HepG2 (cell line): ENCODE results near the gene MIF4GD. TPM values are rescaled to one million over a fixed set of nuclear protein-coding genes. Genes with fewer than 3 reads are reported as not detected.
A peak's percentile ranks its signal among the peaks of the same experiment; 100 is the strongest.

Experiments used
- ATAC-seq: fragments of 200-7000 bp; cut with Tn5 transposase; 3 replicates; pipeline ENCODE4 v1.9.1; 2020; ENCODE audit warnings: mild to moderate bottlenecking, moderate library complexity
- BruUV-seq: library from RNA; stranded (reverse); fragments of 400-500 nt; replicated peaks from 2 replicates; lab custom pipeline; 2021; lab: Mats Ljungman, UMichigan
- CTCF ChIA-PET: fragments of 300-600 bp; formaldehyde crosslinking; extraction: SDS; loops from one replicate; lab custom pipeline; 2021; ENCODE audit warnings: low total read pairs, inconsistent platforms, low intra/inter-chr PET ratio; lab: Yijun Ruan, JAX
- POLR2A ChIA-PET: fragments of 350-600 bp; sonication (Branson Sonifier 250); formaldehyde crosslinking; loops from one replicate; lab custom pipeline; 2020; ENCODE audit warnings: antibody characterized with exemption, inconsistent platforms; lab: Yijun Ruan, JAX
- DNase-seq: peaks from one replicate; pipeline ENCODE4 v3.0.0-alpha.2; 2015; ENCODE audit warnings: low spot score
- FAIRE-seq: peaks from 3 replicates; lab custom pipeline; 2011; peaks lifted over from hg19 to GRCh38; lab: Jason Lieb, UNC
- H2AFZ ChIP-seq: one replicate; pipeline ENCODE4 v1.6.1; 2011; ENCODE audit warnings: low read length, inconsistent platforms
- H3K27ac ChIP-seq: fragments of 300-600 bp; 3 replicates; pipeline ENCODE4 v1.8.0; 2011; ENCODE audit warnings: mixed run types, mild to moderate bottlenecking, mixed read lengths, low read length, inconsistent platforms; ENCODE audit not compliant: insufficient read depth; ENCODE audit errors: extremely low read length
- H3K27me3 ChIP-seq, 2 experiments: fragments of 200-600 bp in 1 of 2; 2 replicates in 1 of 2; 3 replicates in 1 of 2; pipeline versions ENCODE4 v1.6.0 to v1.8.0; 2011; ENCODE audit warnings: low read length in 2 of 2, mild to moderate bottlenecking in 2 of 2, moderate library complexity in 2 of 2, inconsistent platforms in 1 of 2; ENCODE audit not compliant: insufficient read depth in 2 of 2, control insufficient read depth in 1 of 2
- H3K36me3 ChIP-seq, 2 experiments: fragments of 200-600 bp in 1 of 2; replicated peaks in 1 of 2; 2 replicates in 1 of 2; 3 replicates in 1 of 2; pipeline versions ENCODE4 v1.5.1 to v1.8.0; 2011; ENCODE audit warnings: low read length in 2 of 2, inconsistent platforms in 1 of 2; ENCODE audit not compliant: insufficient read depth in 2 of 2, control insufficient read depth in 1 of 2
- H3K4me1 ChIP-seq: 2 replicates; pipeline ENCODE4 v1.5.1; 2012; ENCODE audit warnings: low read length, inconsistent platforms; ENCODE audit not compliant: insufficient read depth
- H3K4me2 ChIP-seq: 2 replicates; pipeline ENCODE4 v1.6.0; 2011; ENCODE audit warnings: low read depth, low read length, inconsistent platforms
- H3K4me3 ChIP-seq, 3 experiments: fragments of 200-600 bp in 1 of 3; sonication (generic), shearing (Covaris generic) in 1 of 3; replicated peaks in 1 of 3; 2 replicates each; pipeline ENCODE4 v1.5.1; 2011 to 2016; ENCODE audit warnings: low read length in 3 of 3, inconsistent platforms in 2 of 3, low read depth in 2 of 3, mild to moderate bottlenecking in 2 of 3, control low read depth in 1 of 3, mixed read lengths in 1 of 3; ENCODE audit not compliant: insufficient read depth in 1 of 3
- H3K79me2 ChIP-seq: one replicate; pipeline ENCODE4 v1.6.1; 2011; ENCODE audit warnings: low read length, inconsistent platforms; ENCODE audit not compliant: insufficient read depth
- H3K9ac ChIP-seq: 2 replicates; pipeline ENCODE4 v1.6.0; 2011; ENCODE audit warnings: mild to moderate bottlenecking, low read depth, low read length, inconsistent platforms; ENCODE audit not compliant: insufficient read depth
- H3K9me3 ChIP-seq: 2 replicates; pipeline ENCODE4 v1.5.1; 2012; ENCODE audit warnings: mild to moderate bottlenecking, low read length
- H4K20me1 ChIP-seq: 2 replicates; pipeline ENCODE4 v1.6.0; 2011; ENCODE audit warnings: inconsistent platforms, mild to moderate bottlenecking, low read length, moderate library complexity; ENCODE audit not compliant: insufficient read depth
- AGO2 ChIP-seq: fragments of 200-400 bp; formaldehyde crosslinking; optimal IDR thresholded peaks from 2 replicates; pipeline ENCODE3; 2017; ENCODE audit warnings: mild to moderate bottlenecking, low read depth, low read length, moderate library complexity
- EEA1 ChIP-seq: sonication (generic); formaldehyde crosslinking; IDR thresholded peaks from 2 replicates; pipeline ENCODE4 v1.5.1; 2020; ENCODE audit warnings: mild to moderate bottlenecking, missing genetic modification reagents, borderline replicate concordance
- ETV5 ChIP-seq: IDR thresholded peaks from 2 replicates; pipeline ENCODE4 v1.6.1; 2018; ENCODE audit warnings: missing biosample characterization, missing genetic modification reagents, inconsistent platforms, borderline replicate concordance
- GMEB1 ChIP-seq: sonication (generic); formaldehyde crosslinking; IDR thresholded peaks from 2 replicates; pipeline ENCODE4 v1.5.1; 2020; ENCODE audit warnings: missing genetic modification reagents, mild to moderate bottlenecking, borderline replicate concordance
- KDM5A ChIP-seq: fragments of 200-600 bp; sonication (generic); IDR thresholded peaks from 2 replicates; pipeline ENCODE4 v1.7.0; 2018; ENCODE audit warnings: antibody characterized with exemption, mild to moderate bottlenecking, low read length, borderline replicate concordance
- KLF13 ChIP-seq: sonication (generic); formaldehyde crosslinking; IDR thresholded peaks from 2 replicates; pipeline ENCODE4 v1.4.0; 2020; ENCODE audit warnings: mild to moderate bottlenecking, missing genetic modification reagents
- MEIS2 ChIP-seq: sonication (generic); formaldehyde crosslinking; IDR thresholded peaks from 2 replicates; pipeline ENCODE4 v1.9.0; 2021; ENCODE audit warnings: mild to moderate bottlenecking, missing genetic modification reagents
- MTA3 ChIP-seq: sonication (generic); formaldehyde crosslinking; IDR thresholded peaks from 2 replicates; pipeline ENCODE4 v1.4.0; 2020; ENCODE audit warnings: missing genetic modification reagents
- MXD1 ChIP-seq: sonication (generic); formaldehyde crosslinking; IDR thresholded peaks from 2 replicates; pipeline ENCODE4 v1.4.0; 2020; ENCODE audit warnings: mild to moderate bottlenecking, missing genetic modification reagents
- MXI1 ChIP-seq: IDR thresholded peaks from 3 replicates; pipeline ENCODE4 v1.6.1; 2012; ENCODE audit warnings: low read depth, low read length, inconsistent platforms, borderline replicate concordance
- MZF1 ChIP-seq: sonication (generic); formaldehyde crosslinking; IDR thresholded peaks from 2 replicates; pipeline ENCODE4 v1.8.1; 2023; ENCODE audit warnings: mild to moderate bottlenecking, missing genetic modification reagents, borderline replicate concordance
- NR3C1 ChIP-seq: sonication (generic); formaldehyde crosslinking; IDR thresholded peaks from 2 replicates; pipeline ENCODE4 v1.4.0; 2020; ENCODE audit warnings: missing genetic modification reagents
- TOPORS ChIP-seq: sonication (generic); formaldehyde crosslinking; IDR thresholded peaks from 2 replicates; pipeline ENCODE4 v1.8.0; 2023; ENCODE audit warnings: mild to moderate bottlenecking, missing genetic modification reagents
- ZBTB44 ChIP-seq: sonication (generic); formaldehyde crosslinking; IDR thresholded peaks from 2 replicates; pipeline ENCODE4 v1.4.0; 2020; ENCODE audit warnings: missing genetic modification reagents
- ZFP36L2 ChIP-seq: sonication (generic); formaldehyde crosslinking; IDR thresholded peaks from 2 replicates; pipeline ENCODE4 v1.4.0; 2020; ENCODE audit warnings: missing genetic modification reagents
- ZGPAT ChIP-seq: IDR thresholded peaks from 2 replicates; pipeline ENCODE4 v1.6.1; 2016; ENCODE audit warnings: mild to moderate bottlenecking
- ZNF124 ChIP-seq: sonication (generic); formaldehyde crosslinking; IDR thresholded peaks from 2 replicates; pipeline ENCODE4 v1.4.0; 2020; ENCODE audit warnings: missing genetic modification reagents
- ZNF615 ChIP-seq: sonication (generic); formaldehyde crosslinking; IDR thresholded peaks from 2 replicates; pipeline ENCODE4 v1.5.0; 2020; ENCODE audit warnings: mild to moderate bottlenecking, missing genetic modification reagents, borderline replicate concordance
- ZNF674 ChIP-seq: sonication (generic); formaldehyde crosslinking; IDR thresholded peaks from 2 replicates; pipeline ENCODE4 v1.5.0; 2020; ENCODE audit warnings: low read depth, mild to moderate bottlenecking, missing genetic modification reagents
- WGBS: methylation state at CpG from one replicate; pipeline ENCODE4 v1.1.6; 2017; ENCODE audit warnings: low lambda C conversion rate; 5-methylcytosine and 5-hydroxymethylcytosine counted together
- in situ Hi-C: cut with HindIII; loops from 2 replicates; pipeline ENCODE4 v1.10.0; 2017; ENCODE audit warnings: low pct_unique_long_range_greater_than_20kb; ENCODE audit not compliant: extremely low pct_ligation_motif_present
- intact Hi-C: fragments of 100-400 bp; cut with micrococcal nuclease; formaldehyde crosslinking; loops from one replicate; pipeline ENCODE4 v1.10.0; 2022; ENCODE audit not compliant: unreplicated experiment
- polyA plus RNA-seq, 8 experiments: library from polyadenylated mRNA; depleted of rRNA in 3 of 8; stranded (reverse) in 7 of 8; unstranded in 1 of 8; fragments of >200 nt; fragmentation: Illumina TruSeq in 4 of 8; extraction: Trizol in 4 of 8; gene quantifications; 2 replicates each; pipeline versions ENCODE4 v1.2.1 to v1.2.3, GENCODE V29; 2011 to 2016; ENCODE audit warnings: low read depth in 4 of 8, missing spikeins in 1 of 8, mixed read lengths in 1 of 8; ENCODE audit not compliant: insufficient read depth in 1 of 8
- total RNA-seq, 5 experiments: library from RNA; depleted of rRNA; stranded (reverse); fragments of >200 nt; fragmentation: Illumina TruSeq; extraction: Trizol; gene quantifications; 2 replicates each; pipeline ENCODE4 v1.2.3, GENCODE V29; 2016; ENCODE audit warnings: low read depth in 1 of 5

Gene MIF4GD
- total and polyA plus RNA-seq, 2 of the 13 experiments (the other 11 are each of a cell fraction or from before 2014, with no cell fraction given) = 14.0 to 28.0 TPM

- intact Hi-C loops (loop anchor here (5.0 kb wide), 1 partner anchor 125 kb away; no protein-coding TSS in a partner anchor), in situ Hi-C loops (no loop called here)
- CTCF ChIA-PET = interaction anchor here (0.7 kb wide), 1 partner anchor 181 kb away, joined by 3 read pairs; no protein-coding TSS in a partner anchor
- Histone ChIP-seq H3K27me3 (no peaks in the 10 kb centered on the region), H4K20me1 (no peaks in the 10 kb centered on the region), H3K4me2 (no peak overlapping the region), H3K36me3 (peaks cover 61 to 84% of the 10 kb centered on the region in 2 experiments), H3K9me3 (no peaks in the 10 kb centered on the region), H3K27ac (no peak overlapping the region), H3K4me1 (no peaks in the 10 kb centered on the region), H3K79me2 (no peaks in the 10 kb centered on the region), H3K4me3 (no peak overlapping the region), H3K9ac (no peak overlapping the region), H2AFZ (no peak overlapping the region)
- 96% methylated on average over 12 of the region's 12 CpGs for WGBS
- ATAC-seq (no peak), DNase-seq (no peak), FAIRE-seq (no peak)
- no TSS peak for BruUV-seq
- POLR2A ChIA-PET = interaction anchor here (0.9 to 1.1 kb wide), 2 partner anchors 106 to 123 kb away, joined by 4 read pairs; partner anchors contain the start of gene NT5C
- TF ChIP-seq MEIS2 (no peak), ZFP36L2 (no peak), ETV5 (CRISPR knock-in tag) (no peak), MZF1 (CRISPR knock-in tag) (no peak), EEA1 (no peak), AGO2 (peak; percentile 46), MXD1 (CRISPR knock-in tag) (no peak), ZNF674 (CRISPR knock-in tag) (no peak), ZGPAT (CRISPR knock-in tag) (no peak), ZNF615 (no peak), TOPORS (CRISPR knock-in tag) (peak; percentile 40; the same call in 1 of the 2 replicates), KLF13 (CRISPR knock-in tag) (no peak), GMEB1 (CRISPR knock-in tag) (no peak), MXI1 (no peak), ZBTB44 (CRISPR knock-in tag) (no peak), MTA3 (CRISPR knock-in tag) (no peak), NR3C1 (no peak), KDM5A (no peak), ZNF124 (CRISPR knock-in tag) (no peak)
Measured at GRCh38 chr17:75237100-75238014, 33.7 kb downstream of the MIF4GD start.
